Stimulated activated CD4-positive, alpha-beta T cell treated with anti-CD3 and anti-CD28 coated beads, TNF-alpha, amount 100 ng/mL, for 4 hours (primary cell): Measurements from ENCODE around the gene UBE4B.
"Not testable (repeated sequence)": the region's sequence is repeated elsewhere in the genome, so short reads cannot be mapped to it uniquely, and the experiment has no call there.

ENCODE experiments used
- DNase-seq, 3 experiments: peaks; one replicate each; pipeline ENCODE4 v3.0.0-alpha.2; 2020; ENCODE audit warnings: low read depth in 3 of 3

The UBE4B gene

GRCh38 chr1:10032590-10033358 is at the start of gene UBE4B:
Gene UBE4B, plus strand, starts transcription at chr1:10032958. Its CDS starts 713 bp downstream, at chr1:10033671.
- peak; percentile 97 to 99 (median 97) for DNase-seq

DNA sequence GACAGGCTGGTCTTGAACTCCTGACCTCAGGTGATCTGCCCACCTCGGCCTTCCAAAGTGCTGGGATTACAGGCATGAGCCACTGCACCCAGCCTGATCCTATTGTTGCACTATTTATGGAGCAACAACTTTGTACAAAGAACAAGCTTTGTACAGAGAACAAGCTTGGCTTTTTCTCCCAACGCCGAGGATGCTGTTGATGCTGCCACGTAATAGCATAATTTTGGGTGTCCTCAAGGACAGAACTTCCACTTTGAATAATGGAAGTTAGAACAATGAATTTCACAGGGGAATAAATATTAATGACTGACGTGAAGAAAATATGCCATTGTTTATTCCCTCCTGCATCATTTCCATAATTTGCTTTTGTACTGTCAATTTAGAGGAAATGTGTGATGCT is 48.5 kb upstream of the UBE4B start:
- no peak for DNase-seq

DNA sequence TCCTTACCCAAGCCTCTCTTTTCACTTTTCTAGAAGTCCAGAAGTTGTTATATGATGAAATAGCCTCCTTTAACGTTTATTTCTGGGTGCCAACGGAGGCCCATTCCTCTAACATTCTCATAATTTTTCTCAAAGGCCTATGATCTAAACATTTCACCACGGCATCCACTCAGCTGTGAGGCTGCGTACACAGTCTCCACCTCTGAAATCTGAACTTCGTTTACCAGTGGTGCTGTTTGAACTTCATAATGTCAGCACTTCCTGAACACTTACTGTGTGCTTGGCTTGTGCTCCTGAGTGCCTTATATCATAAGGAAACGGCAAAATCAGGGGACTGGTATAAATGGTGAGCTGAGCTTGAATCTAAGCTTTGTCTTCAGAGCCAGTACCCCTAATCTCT is 47.8 kb upstream of the UBE4B start:
- DNase-seq: no peak

DNA sequence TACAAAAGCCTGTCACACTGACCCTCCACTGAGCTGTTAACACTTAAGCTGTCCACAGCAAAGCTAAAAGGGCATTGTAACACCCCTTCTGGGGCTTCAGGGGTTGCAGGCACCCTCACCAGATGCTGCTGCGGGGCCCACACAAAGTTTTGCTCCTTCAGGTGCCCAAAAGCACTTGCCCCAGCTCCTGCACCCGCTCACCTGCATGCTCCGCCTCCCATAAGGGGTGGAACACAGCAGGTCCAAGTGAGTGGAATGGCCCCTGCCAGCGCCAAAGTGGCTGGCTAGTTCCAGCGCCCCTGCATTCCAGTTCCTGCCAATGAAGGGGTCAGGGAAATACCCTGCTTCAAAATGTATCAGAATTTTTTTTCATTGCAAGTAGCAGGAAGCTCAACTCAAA is 43.0 kb upstream of the UBE4B start:
- no peak for DNase-seq

DNA sequence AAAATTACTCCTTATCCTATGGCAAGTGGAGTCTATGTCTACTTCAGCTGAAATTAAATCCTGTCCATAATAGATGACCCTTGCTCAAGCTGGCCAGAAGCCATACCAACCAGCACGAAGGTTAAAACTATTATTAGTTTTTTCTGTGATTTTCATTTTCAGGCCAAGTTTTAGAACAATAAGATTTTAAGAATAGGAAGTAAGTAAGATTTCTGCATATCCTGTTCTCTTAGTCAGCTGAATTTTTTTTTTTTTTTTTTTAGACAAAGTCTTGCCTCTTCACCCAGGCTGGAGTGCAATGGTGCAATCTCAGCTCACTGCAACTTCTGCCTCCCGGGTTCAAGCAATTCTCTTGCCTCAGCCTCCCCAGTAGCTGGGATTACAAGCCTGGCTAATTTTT is 41.8 kb upstream of the UBE4B start:
- no peak for DNase-seq

DNA sequence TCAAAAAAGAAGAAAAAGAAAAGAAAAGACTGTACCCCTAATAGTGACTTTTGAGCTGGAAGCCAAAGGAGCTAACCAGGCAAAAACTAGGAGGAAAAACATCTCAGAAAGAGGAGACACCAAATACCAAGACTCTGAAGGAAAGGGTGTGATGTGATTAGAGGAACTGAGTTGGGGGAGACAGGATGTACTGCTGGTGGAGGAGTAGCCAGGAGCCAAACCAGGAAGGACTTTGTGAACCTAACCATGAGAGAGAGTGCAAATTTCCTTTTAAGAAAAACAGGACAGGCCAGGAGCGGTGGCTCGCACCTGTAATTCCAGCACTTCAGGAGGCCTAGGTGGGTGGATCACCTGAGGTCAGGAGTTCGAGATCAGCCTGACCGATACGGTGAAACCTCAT is 39.8 kb upstream of the UBE4B start:
- no peak for DNase-seq

- DNase-seq: no peak
Measured at GRCh38 chr1:9993561-9994075, 39.1 kb upstream of the UBE4B start.

GRCh38 chr1:9996624-9997582 is 35.9 kb upstream of the UBE4B start, which contains the start of gene RBP7:
Gene RBP7, plus strand, starts transcription at chr1:9997228. Its CDS starts 31 bp downstream, at chr1:9997259.
- DNase-seq: no peak

DNA sequence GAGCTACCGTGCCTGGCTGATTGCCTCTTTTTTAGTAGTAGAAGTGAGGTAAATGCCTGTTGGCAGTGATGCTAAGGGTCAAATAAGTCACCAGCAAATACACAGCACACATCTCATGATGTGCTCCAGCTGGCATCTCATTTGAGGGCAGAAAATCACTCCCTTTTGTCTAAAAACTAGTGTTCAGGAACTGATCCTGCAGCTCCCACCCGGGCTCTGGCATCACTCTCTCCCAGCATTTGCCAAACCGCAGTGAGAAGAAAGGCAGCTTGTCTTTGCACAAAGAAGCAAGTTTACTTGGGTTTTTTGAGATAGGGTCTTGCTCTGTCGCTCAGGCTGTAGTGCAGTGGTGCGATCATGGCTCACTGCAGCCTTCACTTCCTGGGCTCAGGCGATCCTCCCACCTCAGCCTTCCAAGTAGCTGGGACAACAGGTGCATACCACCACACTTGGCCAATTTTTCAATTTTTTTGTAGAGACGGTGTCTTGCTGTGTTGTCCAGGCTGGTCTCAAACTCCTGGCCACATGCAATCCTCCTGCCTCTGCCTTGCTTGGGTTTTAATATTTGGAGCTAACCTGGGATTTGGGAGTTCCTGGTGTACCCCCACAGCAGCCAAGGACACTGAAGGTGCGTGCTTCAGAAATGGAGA is 31.6 kb upstream of the UBE4B start:
- DNase-seq: no peak

GRCh38 chr1:10005248-10005647 is 27.5 kb upstream of the UBE4B start:
- DNase-seq: not testable (repeated sequence)

- DNase-seq: no peak
Measured at GRCh38 chr1:10007169-10007568, 25.6 kb upstream of the UBE4B start.

GRCh38 chr1:10014016-10014415 is 18.7 kb upstream of the UBE4B start:
- no peak for DNase-seq

DNA sequence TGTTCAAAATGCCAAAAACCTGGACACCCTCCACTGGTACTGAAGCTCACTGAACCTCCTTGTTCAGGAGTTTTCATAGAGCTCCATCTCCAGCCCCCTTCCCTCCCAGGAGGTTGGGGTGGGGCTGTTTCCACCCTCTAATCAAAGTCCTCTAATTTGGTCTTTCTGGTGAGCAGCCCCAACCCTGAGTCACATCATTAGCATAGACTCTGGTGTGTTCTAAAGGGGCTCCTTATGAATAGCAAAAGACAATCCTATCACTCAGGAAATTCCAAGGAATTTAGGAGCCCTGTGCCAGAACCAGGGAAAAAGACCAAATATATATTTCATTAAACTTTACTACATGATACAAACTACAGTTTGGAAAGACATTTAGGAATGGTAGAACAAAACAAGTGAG is 13.2 kb upstream of the UBE4B start:
- no peak for DNase-seq

GRCh38 chr1:10020086-10020485 is 12.7 kb upstream of the UBE4B start:
- DNase-seq: no peak

GRCh38 chr1:10020678-10021077 is 12.1 kb upstream of the UBE4B start:
- DNase-seq: not testable (repeated sequence)

DNA sequence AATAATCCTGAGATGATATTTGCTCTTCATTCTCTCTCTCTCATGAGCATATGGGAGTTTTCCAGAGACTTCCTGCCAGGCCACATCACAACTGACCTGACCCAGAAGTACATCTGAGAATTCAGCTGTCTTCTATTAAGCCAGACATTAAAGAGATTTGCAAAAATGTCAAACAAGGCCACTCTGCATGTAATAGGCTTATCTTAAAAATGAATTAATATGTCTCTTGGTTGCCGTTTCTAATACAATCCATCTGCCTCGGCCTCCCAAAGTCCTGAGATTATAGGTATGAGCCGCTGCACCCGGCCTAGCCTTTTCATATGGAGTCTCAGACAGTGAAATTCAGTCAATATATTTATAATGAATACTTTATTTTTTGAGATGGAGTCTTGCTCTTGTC is 10.8 kb upstream of the UBE4B start:
- DNase-seq: not testable (repeated sequence)

DNA sequence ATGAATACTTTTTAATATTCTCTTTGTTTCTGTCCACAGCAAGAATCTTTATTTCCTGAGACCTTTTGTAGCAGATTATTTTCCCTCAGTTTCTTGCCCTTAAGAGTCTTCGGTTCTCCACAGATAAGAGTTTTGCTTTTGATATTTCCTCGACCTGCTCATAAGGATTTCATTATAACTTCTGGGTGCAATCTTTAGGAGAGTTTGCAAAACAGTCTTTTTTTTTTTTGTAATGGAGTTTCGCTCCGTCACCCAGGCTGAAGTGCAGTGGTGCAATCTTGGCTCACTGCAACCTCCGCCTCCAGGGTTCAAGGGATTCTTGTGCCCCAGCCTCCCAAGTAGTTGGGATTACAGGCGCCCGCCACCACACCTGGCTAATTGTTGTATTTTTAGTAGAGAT is 10.1 kb upstream of the UBE4B start:
- no peak for DNase-seq

DNA sequence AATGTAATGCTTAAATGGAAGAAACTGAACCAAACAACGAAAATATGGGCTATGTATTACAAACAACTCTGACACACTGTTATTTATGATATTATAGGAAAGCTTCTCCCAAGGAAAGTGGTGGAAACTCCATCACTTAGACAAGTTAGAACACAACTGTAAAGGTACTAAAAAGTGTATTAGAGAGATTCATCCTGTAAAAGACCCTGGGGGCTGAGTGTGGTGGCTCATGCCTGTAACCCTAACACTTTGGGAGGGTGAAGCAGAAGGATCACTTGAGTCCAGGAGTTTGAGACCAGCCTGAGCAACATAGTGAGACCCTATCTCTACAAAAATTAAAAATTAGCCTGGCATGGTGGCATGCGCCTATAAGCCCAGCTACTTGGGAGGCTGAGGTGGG is 7.4 kb upstream of the UBE4B start:
- no peak for DNase-seq

DNA sequence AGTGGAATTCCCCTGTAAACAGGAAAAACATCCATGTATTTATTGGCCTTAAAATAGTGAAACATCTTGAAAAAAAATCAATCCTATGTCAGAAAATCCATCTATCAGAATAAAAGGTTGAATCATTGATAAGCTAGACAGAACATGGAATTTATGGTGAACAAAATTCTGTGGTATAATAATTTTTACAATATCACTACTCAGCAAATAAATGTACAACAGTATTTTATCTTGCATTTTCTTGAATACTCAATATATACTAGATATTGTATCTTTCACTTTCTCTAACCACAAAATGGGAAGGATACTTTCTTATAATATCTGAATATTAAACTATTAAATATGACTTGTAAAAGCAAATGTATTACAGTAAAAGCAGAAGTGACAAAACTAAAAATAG is 5.7 kb upstream of the UBE4B start:
- DNase-seq: no peak

DNA sequence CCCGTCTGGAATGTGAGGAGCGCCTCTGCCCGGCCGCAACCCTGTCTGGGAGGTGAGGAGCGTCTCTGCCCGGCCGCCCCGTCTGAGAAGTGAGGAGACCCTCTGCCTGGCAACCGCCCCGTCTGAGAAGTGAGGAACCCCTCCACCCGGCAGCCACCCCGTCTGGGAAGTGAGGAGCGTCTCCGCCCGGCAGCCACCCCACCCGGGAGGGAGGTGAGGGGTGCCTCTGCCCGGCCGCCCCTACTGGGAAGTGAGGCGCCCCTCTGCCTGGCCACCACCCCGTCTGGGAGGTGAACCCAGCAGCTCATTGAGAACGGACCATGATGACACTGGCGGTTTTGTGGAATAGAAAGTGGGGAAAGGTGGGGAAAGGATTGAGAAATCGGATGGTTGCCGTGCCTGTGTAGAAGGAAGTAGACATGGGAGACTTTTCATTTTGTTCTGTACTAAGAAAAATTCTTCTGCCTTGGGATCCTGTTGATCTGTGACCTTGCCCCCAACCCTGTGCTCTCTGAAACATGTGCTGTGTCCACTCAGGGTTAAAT is 3.7 kb upstream of the UBE4B start:
- not testable (repeated sequence) for DNase-seq

GRCh38 chr1:10031461-10031860 is 1.3 kb upstream of the UBE4B start:
- no peak for DNase-seq
